ENCODE data around the gene GPC2. TPM values are rescaled to one million over a fixed set of nuclear protein-coding genes. Genes with fewer than 3 reads are reported as not detected.

Gene GPC2
- total RNA-seq, 1 experiment from 2014 or later, result 45.2 TPM

DNA sequence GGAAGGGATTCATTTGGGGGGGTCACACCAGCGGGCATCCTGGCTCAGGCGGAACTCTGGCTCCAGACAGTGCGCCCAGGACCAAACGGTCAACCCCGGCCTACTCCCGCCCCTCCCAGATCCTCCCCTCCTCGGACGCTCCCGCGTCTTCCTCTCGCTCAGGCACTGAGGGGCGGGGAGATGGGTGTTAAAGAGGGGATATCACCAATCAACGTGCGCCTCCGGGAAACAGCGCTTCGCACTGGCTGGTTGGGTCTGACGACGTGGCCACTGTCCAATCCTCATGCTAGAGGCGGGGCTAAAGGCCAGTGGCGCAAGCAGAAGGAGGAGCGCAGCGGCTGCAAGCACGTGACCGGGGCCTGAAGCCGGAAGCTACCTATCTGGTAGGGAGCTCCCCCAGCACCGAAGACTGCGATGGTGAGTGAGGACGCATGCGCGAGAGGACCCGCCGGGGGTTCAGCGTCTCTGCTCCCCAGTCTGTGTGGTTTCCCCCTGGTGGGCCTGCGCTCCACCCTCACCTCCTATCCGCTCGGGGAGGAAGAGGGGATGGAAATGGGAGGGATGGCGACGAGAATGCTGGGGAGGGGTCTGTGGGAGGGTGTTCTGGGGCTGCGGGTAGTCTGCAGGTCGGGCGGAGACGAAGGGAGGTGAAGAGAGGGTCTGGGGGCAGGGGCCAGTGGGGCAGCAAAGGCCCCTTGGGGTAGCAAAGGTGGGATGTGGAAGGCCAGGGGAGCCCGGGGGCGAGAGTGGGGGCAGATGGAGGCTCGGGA is 28.4 kb downstream of the GPC2 start, which contains the start of gene LAMTOR4:
Gene LAMTOR4, plus strand, starts transcription at position 360 of the 770 bp plus-strand sequence. Its CDS starts 55 bp downstream, at position 415.
- H3K4me1 Mint-ChIP-seq, result peaks cover 21 to 27% of the 10 kb centered on the region in 2 experiments
- peak; percentile 100 for DNase-seq
- no peaks in the 10 kb centered on the region for H3K79me1 ChIP-seq (ENCODE audit: insufficient read depth, low read depth, low read length, poor library complexity, severe bottlenecking)
- H3K27me3 Mint-ChIP-seq (ENCODE audit: low read depth), result peaks cover 2% of the 10 kb centered on the region; the same call in 1 of the 2 replicates
- no peaks in the 10 kb centered on the region for H3K9me3 ChIP-seq (ENCODE audit: control insufficient read depth, low read depth, low read length)
- H3K36me3 Mint-ChIP-seq (ENCODE audit: insufficient read depth in 1 of 3, low read depth in 3 of 3), result peaks cover 12 to 32% (median 30%) of the 10 kb centered on the region in 3 experiments
- WGBS (ENCODE audit: extremely low coverage, insufficient read length, low lambda C conversion rate), result no CpG with 5 or more reads among the region's 46 CpGs
- H3K23me2 ChIP-seq (ENCODE audit: insufficient read length, low read depth, low read length, poor library complexity, severe bottlenecking), result peaks cover 6% of the 10 kb centered on the region
- H3K27ac ChIP-seq (ENCODE audit: insufficient read length, low read depth, low read length), result no peak within 1 kb of the TSS
- H4K5ac ChIP-seq (ENCODE audit: insufficient read length, low read depth, low read length), result no peak within 1 kb of the TSS
- H3K9ac ChIP-seq (ENCODE audit: extremely low read depth, insufficient read length, low read length), result peak within 1 kb of the TSS; percentile 73
- H3K79me2 ChIP-seq (ENCODE audit: insufficient read depth, low read length), result no peaks in the 10 kb centered on the region
- no peak within 1 kb of the TSS for H2AFZ ChIP-seq (ENCODE audit: low read length)
- no peak within 1 kb of the TSS for H4K91ac ChIP-seq (ENCODE audit: insufficient read length, low read depth, low read length)
- H3K4me2 ChIP-seq (ENCODE audit: insufficient read depth, insufficient read length, low read length), result peak within 1 kb of the TSS; percentile 60
- TF ChIP-seq, protein P1, sequence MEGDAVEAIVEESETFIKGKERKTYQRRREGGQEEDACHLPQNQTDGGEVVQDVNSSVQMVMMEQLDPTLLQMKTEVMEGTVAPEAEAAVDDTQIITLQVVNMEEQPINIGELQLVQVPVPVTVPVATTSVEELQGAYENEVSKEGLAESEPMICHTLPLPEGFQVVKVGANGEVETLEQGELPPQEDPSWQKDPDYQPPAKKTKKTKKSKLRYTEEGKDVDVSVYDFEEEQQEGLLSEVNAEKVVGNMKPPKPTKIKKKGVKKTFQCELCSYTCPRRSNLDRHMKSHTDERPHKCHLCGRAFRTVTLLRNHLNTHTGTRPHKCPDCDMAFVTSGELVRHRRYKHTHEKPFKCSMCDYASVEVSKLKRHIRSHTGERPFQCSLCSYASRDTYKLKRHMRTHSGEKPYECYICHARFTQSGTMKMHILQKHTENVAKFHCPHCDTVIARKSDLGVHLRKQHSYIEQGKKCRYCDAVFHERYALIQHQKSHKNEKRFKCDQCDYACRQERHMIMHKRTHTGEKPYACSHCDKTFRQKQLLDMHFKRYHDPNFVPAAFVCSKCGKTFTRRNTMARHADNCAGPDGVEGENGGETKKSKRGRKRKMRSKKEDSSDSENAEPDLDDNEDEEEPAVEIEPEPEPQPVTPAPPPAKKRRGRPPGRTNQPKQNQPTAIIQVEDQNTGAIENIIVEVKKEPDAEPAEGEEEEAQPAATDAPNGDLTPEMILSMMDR (conservative IDR thresholded peaks at IDR 0.05), result peak; percentile 34; the same call in 2 of the 3 replicates
- no peak within 1 kb of the TSS for H2BK5ac ChIP-seq (ENCODE audit: insufficient read length, low read length)
- no peaks in the 10 kb centered on the region for H3K27me3 ChIP-seq (ENCODE audit: insufficient read depth, low read length)
- H3K4me3 Mint-ChIP-seq, result peak within 1 kb of the TSS; percentile 98
- no peak within 1 kb of the TSS for H4K8ac ChIP-seq (replicated peaks; ENCODE audit: insufficient read length, low read depth, low read length)
- H3K18ac ChIP-seq (ENCODE audit: insufficient read length, low read depth, low read length), result peak within 1 kb of the TSS; percentile 73
- no peaks in the 10 kb centered on the region for H3K9me3 Mint-ChIP-seq
- H2BK120ac ChIP-seq (ENCODE audit: low read depth, low read length, poor library complexity, severe bottlenecking), result no peak within 1 kb of the TSS
- no peak within 1 kb of the TSS for H3K56ac ChIP-seq (ENCODE audit: insufficient read length, low read depth, low read length)
- H4K20me1 ChIP-seq (ENCODE audit: control insufficient read depth, insufficient read depth, insufficient read length), result peaks cover 2% of the 10 kb centered on the region
- no peak within 1 kb of the TSS for H2AK5ac ChIP-seq (ENCODE audit: insufficient read length, low read length)
- H2BK20ac ChIP-seq (ENCODE audit: low read depth, low read length, poor library complexity, severe bottlenecking), result no peak within 1 kb of the TSS
- no peak within 1 kb of the TSS for H3K4ac ChIP-seq (ENCODE audit: low read depth, low read length)
- H3T11ph ChIP-seq (ENCODE audit: low read length), result no peak within 1 kb of the TSS
- peak within 1 kb of the TSS; percentile 95 to 97 (median 97) for H3K27ac Mint-ChIP-seq
- H2BK12ac ChIP-seq (ENCODE audit: insufficient read length, low read depth, low read length), result no peak within 1 kb of the TSS
- H2BK15ac ChIP-seq (ENCODE audit: low read depth, low read length), result no peak within 1 kb of the TSS
- peak within 1 kb of the TSS; percentile 60; the same call in 1 of the 2 replicates for H3K14ac ChIP-seq (ENCODE audit: insufficient read depth, low read length)
- no peaks in the 10 kb centered on the region for H3K4me1 ChIP-seq (ENCODE audit: insufficient read depth, low read length)
- H3K23ac ChIP-seq (ENCODE audit: insufficient read length, low read depth, low read length), result no peak within 1 kb of the TSS

All from H9 (cell line).